Muscle layer of duodenum (tissue), 2 donors: ENCODE data around the gene EFEMP1.

ENCODE experiments used
- H3K27ac ChIP-seq: one replicate; pipeline ENCODE4 v1.7.0; 2013; ENCODE audit warnings: mild to moderate bottlenecking, low read length
- H3K27me3 ChIP-seq: one replicate; pipeline ENCODE4 v1.7.0; 2013; ENCODE audit warnings: low read depth, mild to moderate bottlenecking, control low read depth, low read length
- H3K36me3 ChIP-seq, 2 donors: one replicate each; pipeline ENCODE4 v1.7.0; 2013; ENCODE audit warnings: low read length in 2 of 2, control low read depth in 1 of 2, mild to moderate bottlenecking in 1 of 2; ENCODE audit not compliant: insufficient read depth in 2 of 2, control insufficient read depth in 1 of 2
- H3K4me1 ChIP-seq, 2 donors: one replicate each; pipeline ENCODE4 v1.7.0; 2013; ENCODE audit warnings: low read length in 2 of 2, mild to moderate bottlenecking in 2 of 2, control low read depth in 1 of 2, moderate library complexity in 1 of 2; ENCODE audit not compliant: insufficient read depth in 2 of 2, control insufficient read depth in 1 of 2
- H3K4me3 ChIP-seq, 2 donors: one replicate each; pipeline ENCODE4 v1.7.0; 2013; ENCODE audit warnings: low read length in 2 of 2, low read depth in 1 of 2, mild to moderate bottlenecking in 1 of 2
- H3K9me3 ChIP-seq, 2 donors: one replicate each; pipeline ENCODE4 v1.7.0; 2013; ENCODE audit warnings: low read length in 2 of 2, control low read depth in 1 of 2, mild to moderate bottlenecking in 1 of 2; ENCODE audit not compliant: control insufficient read depth in 1 of 2
- donor health status: healthy.

The EFEMP1 gene

DNA sequence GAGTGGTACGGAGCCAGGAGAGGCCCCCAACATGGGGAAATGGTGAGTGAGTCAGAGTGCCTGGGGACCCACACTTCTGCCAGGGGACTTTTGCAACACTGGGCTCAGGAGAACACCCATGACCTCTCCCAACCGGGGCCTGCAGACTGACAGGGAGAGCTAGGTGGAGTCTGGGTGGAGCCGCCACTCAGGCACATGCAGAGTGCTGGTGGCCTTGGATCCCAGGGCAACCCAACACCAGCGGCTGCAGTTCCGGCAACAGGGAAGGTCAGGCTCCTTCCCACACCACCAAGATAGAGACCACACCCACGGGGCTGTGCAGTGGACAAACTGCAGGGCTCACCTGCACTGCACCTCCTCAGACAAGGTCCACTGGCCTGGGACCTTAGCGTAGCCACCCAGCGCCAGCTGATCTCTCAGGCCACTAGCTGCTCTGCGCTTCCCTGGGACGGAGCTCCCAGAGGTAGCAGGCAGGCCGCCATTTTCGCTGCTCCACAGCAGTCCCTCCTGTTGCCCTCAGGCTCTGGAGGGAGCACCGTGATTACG is 99.0 kb downstream of the EFEMP1 start:
- H3K4me1 ChIP-seq: no peaks in the 10 kb centered on the region
- no peak overlapping the region for H3K4me3 ChIP-seq
- no peaks in the 10 kb centered on the region for H3K27me3 ChIP-seq
- H3K9me3 ChIP-seq: no peaks in the 10 kb centered on the region
- H3K27ac ChIP-seq: no peak overlapping the region
- H3K36me3 ChIP-seq: no peaks in the 10 kb centered on the region
